ENCODE measurements around the gene TMEM184B.

GRCh38 chr22:38176170-38176741 is 96.6 kb downstream of the TMEM184B start:
- TF ChIP-seq, protein P1, sequence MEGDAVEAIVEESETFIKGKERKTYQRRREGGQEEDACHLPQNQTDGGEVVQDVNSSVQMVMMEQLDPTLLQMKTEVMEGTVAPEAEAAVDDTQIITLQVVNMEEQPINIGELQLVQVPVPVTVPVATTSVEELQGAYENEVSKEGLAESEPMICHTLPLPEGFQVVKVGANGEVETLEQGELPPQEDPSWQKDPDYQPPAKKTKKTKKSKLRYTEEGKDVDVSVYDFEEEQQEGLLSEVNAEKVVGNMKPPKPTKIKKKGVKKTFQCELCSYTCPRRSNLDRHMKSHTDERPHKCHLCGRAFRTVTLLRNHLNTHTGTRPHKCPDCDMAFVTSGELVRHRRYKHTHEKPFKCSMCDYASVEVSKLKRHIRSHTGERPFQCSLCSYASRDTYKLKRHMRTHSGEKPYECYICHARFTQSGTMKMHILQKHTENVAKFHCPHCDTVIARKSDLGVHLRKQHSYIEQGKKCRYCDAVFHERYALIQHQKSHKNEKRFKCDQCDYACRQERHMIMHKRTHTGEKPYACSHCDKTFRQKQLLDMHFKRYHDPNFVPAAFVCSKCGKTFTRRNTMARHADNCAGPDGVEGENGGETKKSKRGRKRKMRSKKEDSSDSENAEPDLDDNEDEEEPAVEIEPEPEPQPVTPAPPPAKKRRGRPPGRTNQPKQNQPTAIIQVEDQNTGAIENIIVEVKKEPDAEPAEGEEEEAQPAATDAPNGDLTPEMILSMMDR (IDR thresholded peaks at IDR 0.05) = no peak
- TF ChIP-seq POLR2A (IDR thresholded peaks at IDR 0.05) = no peak
